Measurements from ENCODE around the gene RHBDF2.

RHBDF2 gene

GRCh38 chr17:76452127-76452659, 49.0 kb downstream of the RHBDF2 start:
- Histone ChIP-seq H3K27ac (ENCODE audit: insufficient read depth in 1 of 2, low read depth in 1 of 2, low read length in 2 of 2, poor library complexity in 1 of 2, severe bottlenecking in 2 of 2) (peak overlapping the region in 1 of 2 experiments; percentile 25), H3K27me3 (replicated peaks in 2 of 5; ENCODE audit: control insufficient read depth in 4 of 5, insufficient read depth in 5 of 5, low read length in 4 of 5) (no peaks in the 10 kb centered on the region), H3K4me3 (ENCODE audit: control insufficient read depth in 1 of 7, extremely low read depth in 1 of 7, insufficient read depth in 4 of 7, low read depth in 2 of 7, low read length in 6 of 7) (peak overlapping the region; percentile 69 to 91 (median 82)), H3K4me1 (ENCODE audit: control extremely low read depth in 1 of 4, control insufficient read depth in 4 of 4, insufficient read depth in 4 of 4, low read length in 3 of 4) (peaks cover 0 to 18% (median 14%) of the 10 kb centered on the region in 4 experiments), H3K9me3 (ENCODE audit: control extremely low read depth in 1 of 5, control insufficient read depth in 4 of 5, insufficient read depth in 2 of 5, low read depth in 1 of 5, low read length in 4 of 5) (no peaks in the 10 kb centered on the region), H3K36me3 (ENCODE audit: control insufficient read depth in 4 of 4, insufficient read depth in 4 of 4, low read length in 3 of 4) (no peaks in the 10 kb centered on the region)
- peak in 2 of 3 donors; percentile 46 to 50 for DNase-seq
- ChIA-PET POLR2A (interaction anchor here (0.6 to 1.0 kb wide), 2 partner anchors 16 to 50 kb away, joined by 3 read pairs; no protein-coding TSS in a partner anchor), CTCF (interaction anchor here (1.1 to 35.3 kb wide), 9 partner anchors 15 to 55 kb away, joined by 3 to 787 read pairs (median 6); partner anchors contain the start of genes AANAT and RHBDF2)
- 1% methylated on average over 29 of the region's 29 CpGs for WGBS (ENCODE audit: insufficient coverage)

GRCh38 chr17:76451506-76451905, 49.7 kb downstream of the RHBDF2 start:
- Histone ChIP-seq H3K27ac (ENCODE audit: insufficient read depth in 1 of 2, low read depth in 1 of 2, low read length in 2 of 2, poor library complexity in 1 of 2, severe bottlenecking in 2 of 2) (no peak overlapping the region), H3K9me3 (ENCODE audit: control extremely low read depth in 1 of 5, control insufficient read depth in 4 of 5, insufficient read depth in 2 of 5, low read depth in 1 of 5, low read length in 4 of 5) (no peaks in the 10 kb centered on the region), H3K4me1 (ENCODE audit: control extremely low read depth in 1 of 4, control insufficient read depth in 4 of 4, insufficient read depth in 4 of 4, low read length in 3 of 4) (peaks cover 0 to 25% (median 15%) of the 10 kb centered on the region in 4 experiments), H3K27me3 (replicated peaks in 2 of 5; ENCODE audit: control insufficient read depth in 4 of 5, insufficient read depth in 5 of 5, low read length in 4 of 5) (no peaks in the 10 kb centered on the region), H3K4me3 (ENCODE audit: control insufficient read depth in 1 of 7, extremely low read depth in 1 of 7, insufficient read depth in 4 of 7, low read depth in 2 of 7, low read length in 6 of 7) (peak overlapping the region in 3 of 7 experiments; percentile 69 to 90 (median 82)), H3K36me3 (ENCODE audit: control insufficient read depth in 4 of 4, insufficient read depth in 4 of 4, low read length in 3 of 4) (no peaks in the 10 kb centered on the region)
- 73% methylated on average over 3 of the region's 6 CpGs for WGBS (ENCODE audit: insufficient coverage)
- POLR2A ChIA-PET: interaction anchor here (0.7 kb wide), 1 partner anchor 46 kb away, joined by 4 read pairs; no protein-coding TSS in a partner anchor
- no peak for DNase-seq
- CTCF ChIA-PET: interaction anchor here (1.1 to 35.3 kb wide), 8 partner anchors 16 to 54 kb away, joined by 3 to 787 read pairs (median 6); partner anchors contain the start of genes AANAT and RHBDF2

- ChIA-PET POLR2A (no interaction called here), CTCF (interaction anchor here (1.1 to 35.3 kb wide), 4 partner anchors 9 to 49 kb away, joined by 3 to 787 read pairs (median 6); partner anchors contain the start of gene RHBDF2)
- 100% methylated on average over 6 of the region's 6 CpGs for WGBS (ENCODE audit: insufficient coverage)
These were observed 52.1 kb downstream of the RHBDF2 start for GRCh38 chr17:76449126-76449525.

GRCh38 chr17:76447931-76448652, 53.1 kb downstream of the RHBDF2 start:
- H3K4me1 ChIP-seq (ENCODE audit: control extremely low read depth in 1 of 4, control insufficient read depth in 4 of 4, insufficient read depth in 4 of 4, low read length in 3 of 4): peaks cover 2 to 49% (median 37%) of the 10 kb centered on the region in 4 experiments
- no peaks in the 10 kb centered on the region for H3K9me3 ChIP-seq (ENCODE audit: control extremely low read depth in 1 of 5, control insufficient read depth in 4 of 5, insufficient read depth in 2 of 5, low read depth in 1 of 5, low read length in 4 of 5)
- H3K27ac ChIP-seq (ENCODE audit: insufficient read depth in 1 of 2, low read depth in 1 of 2, low read length in 2 of 2, poor library complexity in 1 of 2, severe bottlenecking in 2 of 2): no peak overlapping the region
- 93% methylated on average over 6 of the region's 7 CpGs for WGBS (ENCODE audit: insufficient coverage)
- no peak overlapping the region for H3K4me3 ChIP-seq (ENCODE audit: control insufficient read depth in 1 of 7, extremely low read depth in 1 of 7, insufficient read depth in 4 of 7, low read depth in 2 of 7, low read length in 6 of 7)
- no peak for DNase-seq
- H3K36me3 ChIP-seq (ENCODE audit: control insufficient read depth in 4 of 4, insufficient read depth in 4 of 4, low read length in 3 of 4): no peaks in the 10 kb centered on the region
- POLR2A ChIA-PET: no interaction called here
- H3K27me3 ChIP-seq (replicated peaks in 2 of 5; ENCODE audit: control insufficient read depth in 4 of 5, insufficient read depth in 5 of 5, low read length in 4 of 5): no peaks in the 10 kb centered on the region
- CTCF ChIA-PET: interaction anchor here (1.0 to 35.3 kb wide), 4 partner anchors 10 to 50 kb away, joined by 3 to 787 read pairs (median 6); partner anchors contain the start of gene RHBDF2

More at GRCh38 chr17:76449126-76449525, 52.1 kb downstream of the RHBDF2 start:
- Histone ChIP-seq H3K36me3 (ENCODE audit: control insufficient read depth in 4 of 4, insufficient read depth in 4 of 4, low read length in 3 of 4) (no peaks in the 10 kb centered on the region), H3K4me3 (ENCODE audit: control insufficient read depth in 1 of 7, extremely low read depth in 1 of 7, insufficient read depth in 4 of 7, low read depth in 2 of 7, low read length in 6 of 7) (no peak overlapping the region), H3K4me1 (ENCODE audit: control extremely low read depth in 1 of 4, control insufficient read depth in 4 of 4, insufficient read depth in 4 of 4, low read length in 3 of 4) (peaks cover 0 to 43% (median 29%) of the 10 kb centered on the region in 4 experiments), H3K9me3 (ENCODE audit: control extremely low read depth in 1 of 5, control insufficient read depth in 4 of 5, insufficient read depth in 2 of 5, low read depth in 1 of 5, low read length in 4 of 5) (no peaks in the 10 kb centered on the region), H3K27ac (ENCODE audit: insufficient read depth in 1 of 2, low read depth in 1 of 2, low read length in 2 of 2, poor library complexity in 1 of 2, severe bottlenecking in 2 of 2) (no peak overlapping the region), H3K27me3 (replicated peaks in 2 of 5; ENCODE audit: control insufficient read depth in 4 of 5, insufficient read depth in 5 of 5, low read length in 4 of 5) (no peaks in the 10 kb centered on the region)
- DNase-seq: no peak

GRCh38 chr17:76446449-76447231, 54.6 kb downstream of the RHBDF2 start:
- no peaks in the 10 kb centered on the region for H3K27me3 ChIP-seq (replicated peaks in 2 of 5; ENCODE audit: control insufficient read depth in 4 of 5, insufficient read depth in 5 of 5, low read length in 4 of 5)
- peak in 1 of 3 donors; percentile 19 for DNase-seq
- peaks cover 8 to 56% (median 43%) of the 10 kb centered on the region in 4 experiments for H3K4me1 ChIP-seq (ENCODE audit: control extremely low read depth in 1 of 4, control insufficient read depth in 4 of 4, insufficient read depth in 4 of 4, low read length in 3 of 4)
- no peak overlapping the region for H3K4me3 ChIP-seq (ENCODE audit: control insufficient read depth in 1 of 7, extremely low read depth in 1 of 7, insufficient read depth in 4 of 7, low read depth in 2 of 7, low read length in 6 of 7)
- H3K36me3 ChIP-seq (ENCODE audit: control insufficient read depth in 4 of 4, insufficient read depth in 4 of 4, low read length in 3 of 4): no peaks in the 10 kb centered on the region
- H3K9me3 ChIP-seq (ENCODE audit: control extremely low read depth in 1 of 5, control insufficient read depth in 4 of 5, insufficient read depth in 2 of 5, low read depth in 1 of 5, low read length in 4 of 5): no peaks in the 10 kb centered on the region
- no peak overlapping the region for H3K27ac ChIP-seq (ENCODE audit: insufficient read depth in 1 of 2, low read depth in 1 of 2, low read length in 2 of 2, poor library complexity in 1 of 2, severe bottlenecking in 2 of 2)
- ChIA-PET POLR2A (no interaction called here), CTCF (interaction anchor here (0.6 to 5.3 kb wide), 3 partner anchors 12 to 51 kb away, joined by 3 to 24 read pairs (median 4); no protein-coding TSS in a partner anchor)
- 86% methylated on average over 6 of the region's 9 CpGs for WGBS (ENCODE audit: insufficient coverage)

GRCh38 chr17:76445697-76446448, 55.4 kb downstream of the RHBDF2 start:
- CTCF ChIA-PET: interaction anchor here (0.6 to 5.3 kb wide), 5 partner anchors 12 to 76 kb away, joined by 3 to 24 read pairs (median 4); no protein-coding TSS in a partner anchor
- Histone ChIP-seq H3K4me1 (ENCODE audit: control extremely low read depth in 1 of 4, control insufficient read depth in 4 of 4, insufficient read depth in 4 of 4, low read length in 3 of 4) (peaks cover 8 to 54% (median 42%) of the 10 kb centered on the region in 4 experiments), H3K36me3 (ENCODE audit: control insufficient read depth in 4 of 4, insufficient read depth in 4 of 4, low read length in 3 of 4) (no peaks in the 10 kb centered on the region), H3K27ac (ENCODE audit: insufficient read depth in 1 of 2, low read depth in 1 of 2, low read length in 2 of 2, poor library complexity in 1 of 2, severe bottlenecking in 2 of 2) (no peak overlapping the region), H3K4me3 (ENCODE audit: control insufficient read depth in 1 of 7, extremely low read depth in 1 of 7, insufficient read depth in 4 of 7, low read depth in 2 of 7, low read length in 6 of 7) (no peak overlapping the region), H3K9me3 (ENCODE audit: control extremely low read depth in 1 of 5, control insufficient read depth in 4 of 5, insufficient read depth in 2 of 5, low read depth in 1 of 5, low read length in 4 of 5) (no peaks in the 10 kb centered on the region), H3K27me3 (replicated peaks in 2 of 5; ENCODE audit: control insufficient read depth in 4 of 5, insufficient read depth in 5 of 5, low read length in 4 of 5) (no peaks in the 10 kb centered on the region)
- 96% methylated on average over 10 of the region's 10 CpGs for WGBS (ENCODE audit: insufficient coverage)
- POLR2A ChIA-PET: no interaction called here
- DNase-seq: no peak
